ENCODE measurements around the gene IRF6. TPM values are rescaled to one million over a fixed set of nuclear protein-coding genes. Genes with fewer than 3 reads are reported as not detected.

The IRF6 gene
- total and polyA plus RNA-seq, 2 of the 8 experiments (the other 6 are each of a cell fraction or from before 2014, with no cell fraction given) = 9.6 to 13.4 TPM

GRCh38 chr1:209748620-209749019, 57.3 kb downstream of the IRF6 start:
- Histone ChIP-seq H3K4me2 (ENCODE audit: insufficient read depth in 1 of 2, low read depth in 2 of 2, low read length in 2 of 2) (no peak overlapping the region), H3K23me2 (ENCODE audit: low read depth, low read length) (no peaks in the 10 kb centered on the region), H3K56ac (replicated peaks; ENCODE audit: insufficient read length, low read depth, low read length) (no peak overlapping the region), H3K9me3 (ENCODE audit: insufficient read depth in 2 of 2, low read depth in 1 of 2, low read length in 1 of 2) (no peaks in the 10 kb centered on the region), H3K79me2 (ENCODE audit: control insufficient read depth in 1 of 2, insufficient read depth in 2 of 2, low read length in 2 of 2) (no peaks in the 10 kb centered on the region), H4K8ac (ENCODE audit: extremely low read depth, insufficient read depth, low read length) (no peak overlapping the region; the same call in 1 of the 2 replicates), H2BK5ac (ENCODE audit: low read depth, low read length) (no peak overlapping the region), H3K4me3 (ENCODE audit: extremely low read depth in 1 of 4, insufficient read depth in 2 of 4, low read depth in 3 of 4, low read length in 4 of 4) (no peak overlapping the region), H2BK20ac (ENCODE audit: low read length) (no peak overlapping the region), H3K18ac (ENCODE audit: extremely low read depth, low read length) (no peak overlapping the region), H3K79me1 (ENCODE audit: low read depth, low read length) (no peaks in the 10 kb centered on the region), H4K5ac (ENCODE audit: insufficient read length, low read depth, low read length) (no peak overlapping the region), H3K27me3 (replicated peaks in 1 of 4; ENCODE audit: control insufficient read depth in 3 of 4, extremely low read depth in 1 of 4, insufficient read depth in 3 of 4, low read length in 3 of 4) (peaks cover 0 to 4% (median 0%) of the 10 kb centered on the region in 4 experiments; a peak in 1 of 7 replicates), H3K36me3 (ENCODE audit: control insufficient read depth in 2 of 4, insufficient read depth in 4 of 4, low read length in 3 of 4) (no peaks in the 10 kb centered on the region), H2BK12ac (ENCODE audit: low read depth, low read length) (no peak overlapping the region), H3K4me1 (replicated peaks in 1 of 4; ENCODE audit: control insufficient read depth in 3 of 4, insufficient read depth in 4 of 4, low read length in 3 of 4) (peaks cover 0 to 11% (median 0%) of the 10 kb centered on the region in 4 experiments; a peak in 1 of 7 replicates), H3K27ac (ENCODE audit: low read depth, low read length) (no peak overlapping the region), H2AFZ (ENCODE audit: low read length) (no peak overlapping the region), H2BK15ac (ENCODE audit: low read length) (no peak overlapping the region), H3K9ac (replicated peaks in 1 of 4; ENCODE audit: extremely low read depth in 1 of 4, low read depth in 3 of 4, low read length in 3 of 4) (no peak overlapping the region), H2AK5ac (ENCODE audit: low read depth, low read length) (no peak overlapping the region), H2BK120ac (replicated peaks; ENCODE audit: low read depth, low read length) (no peak overlapping the region), H4K91ac (replicated peaks; ENCODE audit: insufficient read length, low read length) (no peak overlapping the region), H3K14ac (ENCODE audit: insufficient read length) (no peak overlapping the region), H3K4ac (replicated peaks; ENCODE audit: insufficient read length, low read depth, low read length) (no peak overlapping the region), H4K20me1 (replicated peaks in 1 of 2; ENCODE audit: control insufficient read depth in 1 of 2, insufficient read depth in 2 of 2, low read length in 2 of 2) (no peaks in the 10 kb centered on the region), H3K23ac (ENCODE audit: insufficient read length) (no peak overlapping the region)
- ChIA-PET POLR2A (ENCODE audit: partially characterized antibody) (no interaction called here), CTCF (ENCODE audit: partially characterized antibody) (interaction anchor here (0.7 to 4.0 kb wide), 35 partner anchors 8 to 551 kb away, joined by 3 to 22 read pairs (median 4); partner anchors contain the start of genes LAMB3 and TRAF3IP3)
- TF ChIP-seq GABPA (IDR thresholded peaks at IDR 0.05; ENCODE audit: borderline replicate concordance, insufficient read depth, low read length) (no peak), JUN (IDR thresholded peaks at IDR 0.05; ENCODE audit: low read depth, low read length) (no peak), RNF2 (IDR thresholded peaks at IDR 0.05; ENCODE audit: borderline replicate concordance, low read depth, low read length, missing control alignments, poor library complexity, severe bottlenecking) (no peak), SAP30 (IDR thresholded peaks at IDR 0.05; ENCODE audit: insufficient read depth, insufficient replicate concordance, low read length) (no peak), E2F6 (IDR thresholded peaks at IDR 0.05) (no peak), SP2 (IDR thresholded peaks at IDR 0.05; ENCODE audit: low read length) (no peak), TAF1 (IDR thresholded peaks at IDR 0.05; ENCODE audit: low read depth, low read length) (no peak), YY1 (IDR thresholded peaks at IDR 0.05; ENCODE audit: low read depth, low read length) (no peak), SP4 (IDR thresholded peaks at IDR 0.05; ENCODE audit: low read length) (no peak), SUZ12 (IDR thresholded peaks at IDR 0.05; ENCODE audit: low read length) (no peak), EZH2 (IDR thresholded peaks at IDR 0.05; ENCODE audit: low read depth, low read length, severe bottlenecking) (no peak)
- 37% methylated on average over 4 of the region's 4 CpGs; no CpG with 5 or more reads in 1 of the 2 experiments for WGBS, 2 experiments (ENCODE audit: extremely low coverage in 1 of 2, insufficient coverage in 1 of 2, insufficient read length in 1 of 2, insufficient replicate concordance in 2 of 2, low coverage in 1 of 2, low lambda C conversion rate in 2 of 2, missing lambda C conversion rate in 1 of 2)
- no peak for DNase-seq (ENCODE audit: low read depth in 1 of 2, low spot score in 2 of 2)
- no peak for FAIRE-seq

All from H1 (cell line).